Psoas muscle (tissue), 8 donors: ENCODE results near the gene GALNT9. TPM values are rescaled to one million over a fixed set of nuclear protein-coding genes. Genes with fewer than 3 reads are reported as not detected.

ENCODE experiments used
- ATAC-seq, 4 donors: fragments of 200-7000 bp; cut with Tn5 transposase; one replicate each; pipeline ENCODE4 v1.9.1; 2020; ENCODE audit warnings: moderate library complexity in 3 of 4, mild to moderate bottlenecking in 2 of 4
- DNase-seq, 2 donors: peaks; one replicate each; pipeline ENCODE4 v3.0.0-alpha.2; 2020
- H3K27ac ChIP-seq: fragments of 200-600 bp; one replicate; pipeline ENCODE4 v1.8.0; 2022
- H3K27me3 ChIP-seq, 3 donors: fragments of 200-600 bp in 1 of 3; one replicate each; pipeline versions ENCODE4 v1.6.1 to v1.8.0; 2013 to 2022; ENCODE audit warnings: low read length in 2 of 3, mild to moderate bottlenecking in 2 of 3, moderate library complexity in 1 of 3; ENCODE audit not compliant: insufficient read depth in 3 of 3
- H3K36me3 ChIP-seq, 2 donors: fragments of 200-600 bp in 1 of 2; one replicate each; pipeline versions ENCODE4 v1.6.1 to v1.8.0; 2013 to 2022; ENCODE audit warnings: low read depth in 1 of 2, mild to moderate bottlenecking in 1 of 2, moderate library complexity in 1 of 2; ENCODE audit not compliant: insufficient read depth in 1 of 2
- H3K4me1 ChIP-seq: fragments of 200-600 bp; one replicate; pipeline ENCODE4 v1.8.0; 2022
- H3K4me3 ChIP-seq: fragments of 200-600 bp; one replicate; pipeline ENCODE4 v1.8.0; 2022; ENCODE audit warnings: mild to moderate bottlenecking
- H3K9me3 ChIP-seq: fragments of 200-600 bp; one replicate; pipeline ENCODE4 v1.8.0; 2022
- WGBS, 3 donors: extraction: QIAGEN DNeasy Blood & Tissue Kit; methylation state at CpG; one replicate each; pipeline versions ENCODE4 v1.1.6 to v1.1.7; 2013; 5-methylcytosine and 5-hydroxymethylcytosine counted together
- intact Hi-C, 2 donors: fragments of 100-400 bp; cut with DNase I; formaldehyde crosslinking; loops; one replicate each; pipeline versions ENCODE4 v1.11.0 to v1.14.2; 2022
- polyA plus RNA-seq, 3 donors: library from polyadenylated mRNA; stranded (reverse); fragments of 200-250 nt; gene quantifications; one replicate each; pipeline ENCODE4 v1.2.3, GENCODE V29; 2013
- total RNA-seq, 4 donors: library from RNA; stranded (reverse); fragmentation: NEBNext Ultra II Directional in 2 of 4; extraction: Animal tissue kit (Norgen Biotek cat#: 25700) in 2 of 4; gene quantifications; one replicate each; pipeline versions ENCODE4 v1.2.1 to v1.2.4, GENCODE V29; 2021 to 2023
- TF ChIP-seq, protein P1 (sequence below): fragments of 200-600 bp; IDR thresholded peaks from one replicate; pipeline ENCODE4 v1.8.0; 2022; ENCODE audit warnings: antibody characterized with exemption
- donor health status: healthy with polysubstance abuse.
- donor health status: DM: no; HTN: no; CAD: no; lungs with moderate emphysema.
- donor health status: Bipolar disorder and iron deficiency.
- donor health status: healthy.
- donor health status: DM: yes; HTN: yes; CAD: no.
- donor health status: DM: no; HTN: no; CAD: no.
- donor health status: DM: no; HTN: no; CAD: no.
- donor health status: DM: yes; HTN: yes; CAD: no.

Gene GALNT9
- total and polyA plus RNA-seq, 7 donors = 0.01 to 0.21 (median 0.08) TPM; not detected in 4

DNA sequence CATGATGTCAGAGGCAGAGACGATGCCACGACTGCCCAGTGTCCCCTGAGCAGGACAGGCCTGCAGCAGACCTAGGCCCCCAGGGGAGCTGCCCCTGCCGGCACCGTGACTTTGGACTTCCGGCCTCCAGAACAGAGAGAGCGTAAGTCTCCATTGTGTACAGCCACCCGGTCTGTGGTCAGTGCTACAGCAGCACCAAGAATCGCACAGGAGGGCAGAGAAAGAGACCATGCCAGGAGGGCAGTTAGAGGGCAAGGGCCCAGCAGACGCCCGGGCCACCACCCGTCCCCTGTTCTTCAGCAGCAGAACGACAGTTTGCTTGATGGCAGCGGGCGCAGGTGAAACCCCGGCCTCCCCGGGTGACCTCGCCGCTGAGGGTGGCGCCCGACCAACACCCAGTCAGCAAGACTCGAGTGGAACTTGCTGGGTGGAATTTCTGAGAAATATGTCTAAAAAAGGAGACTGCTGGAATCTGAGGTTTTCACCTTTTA lies 19.7 kb downstream of the GALNT9 start:
- 83 to 86% (median 86%) methylated on average over 21 of the region's 21 CpGs for WGBS, 3 donors
- TF ChIP-seq, protein P1, sequence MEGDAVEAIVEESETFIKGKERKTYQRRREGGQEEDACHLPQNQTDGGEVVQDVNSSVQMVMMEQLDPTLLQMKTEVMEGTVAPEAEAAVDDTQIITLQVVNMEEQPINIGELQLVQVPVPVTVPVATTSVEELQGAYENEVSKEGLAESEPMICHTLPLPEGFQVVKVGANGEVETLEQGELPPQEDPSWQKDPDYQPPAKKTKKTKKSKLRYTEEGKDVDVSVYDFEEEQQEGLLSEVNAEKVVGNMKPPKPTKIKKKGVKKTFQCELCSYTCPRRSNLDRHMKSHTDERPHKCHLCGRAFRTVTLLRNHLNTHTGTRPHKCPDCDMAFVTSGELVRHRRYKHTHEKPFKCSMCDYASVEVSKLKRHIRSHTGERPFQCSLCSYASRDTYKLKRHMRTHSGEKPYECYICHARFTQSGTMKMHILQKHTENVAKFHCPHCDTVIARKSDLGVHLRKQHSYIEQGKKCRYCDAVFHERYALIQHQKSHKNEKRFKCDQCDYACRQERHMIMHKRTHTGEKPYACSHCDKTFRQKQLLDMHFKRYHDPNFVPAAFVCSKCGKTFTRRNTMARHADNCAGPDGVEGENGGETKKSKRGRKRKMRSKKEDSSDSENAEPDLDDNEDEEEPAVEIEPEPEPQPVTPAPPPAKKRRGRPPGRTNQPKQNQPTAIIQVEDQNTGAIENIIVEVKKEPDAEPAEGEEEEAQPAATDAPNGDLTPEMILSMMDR = no peak
- ATAC-seq (no peak), DNase-seq (peak; percentile 2 to 36)
- Histone ChIP-seq H3K4me1 (no peaks in the 10 kb centered on the region), H3K4me3 (no peak overlapping the region), H3K27me3 (peaks cover 0 to 10% (median 2%) of the 10 kb centered on the region in 3 donors), H3K27ac (no peak overlapping the region), H3K9me3 (peaks cover 15% of the 10 kb centered on the region), H3K36me3 (no peaks in the 10 kb centered on the region)
- intact Hi-C loops = no loop called here

DNA sequence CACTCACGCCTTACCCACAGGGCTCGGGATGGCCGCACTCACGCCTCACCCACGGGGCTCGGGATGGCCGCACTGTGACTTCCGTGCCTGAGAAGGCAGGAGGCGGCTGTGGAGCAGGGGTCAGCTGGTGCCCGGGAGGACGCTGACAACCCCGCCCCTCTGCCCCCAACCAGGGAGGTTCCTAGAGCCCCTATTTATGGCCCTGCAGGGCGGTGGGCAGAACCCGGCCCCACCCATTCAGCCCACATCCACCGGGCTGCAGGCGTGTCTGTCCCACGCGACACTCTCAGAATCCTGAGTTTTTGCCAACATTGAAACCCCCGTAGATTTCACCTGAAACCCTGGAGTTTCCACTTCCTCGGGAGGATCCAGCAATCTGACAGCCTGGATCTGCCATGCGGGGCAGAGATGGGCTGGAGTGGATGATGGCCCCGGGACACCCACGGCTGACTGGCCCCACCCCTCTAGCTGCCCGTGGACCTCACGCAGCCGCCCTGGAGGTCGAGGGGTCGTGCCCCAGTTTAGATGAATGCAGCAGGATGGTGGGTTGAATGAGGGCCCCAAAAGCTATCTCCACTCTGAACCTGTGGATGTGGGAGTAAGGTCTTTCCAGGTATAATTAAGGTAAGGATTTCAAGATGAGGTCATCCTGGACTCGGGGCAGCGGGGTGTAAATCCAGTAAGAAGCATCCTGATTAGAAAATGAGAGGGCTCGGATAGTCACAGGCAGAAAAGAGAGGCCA lies 20.4 kb downstream of the GALNT9 start:
- 59 to 62% (median 62%) methylated on average over 30 to 31 of the region's 31 CpGs for WGBS, 3 donors
- intact Hi-C loops = no loop called here
- TF ChIP-seq, protein P1 = no peak
- Histone ChIP-seq H3K27ac (no peak overlapping the region), H3K9me3 (peaks cover 15% of the 10 kb centered on the region), H3K36me3 (no peaks in the 10 kb centered on the region), H3K4me1 (no peaks in the 10 kb centered on the region), H3K27me3 (peaks cover 0 to 10% (median 2%) of the 10 kb centered on the region in 3 donors), H3K4me3 (no peak overlapping the region)
- peak; percentile 12 to 27 for DNase-seq
- no peak for ATAC-seq

DNA sequence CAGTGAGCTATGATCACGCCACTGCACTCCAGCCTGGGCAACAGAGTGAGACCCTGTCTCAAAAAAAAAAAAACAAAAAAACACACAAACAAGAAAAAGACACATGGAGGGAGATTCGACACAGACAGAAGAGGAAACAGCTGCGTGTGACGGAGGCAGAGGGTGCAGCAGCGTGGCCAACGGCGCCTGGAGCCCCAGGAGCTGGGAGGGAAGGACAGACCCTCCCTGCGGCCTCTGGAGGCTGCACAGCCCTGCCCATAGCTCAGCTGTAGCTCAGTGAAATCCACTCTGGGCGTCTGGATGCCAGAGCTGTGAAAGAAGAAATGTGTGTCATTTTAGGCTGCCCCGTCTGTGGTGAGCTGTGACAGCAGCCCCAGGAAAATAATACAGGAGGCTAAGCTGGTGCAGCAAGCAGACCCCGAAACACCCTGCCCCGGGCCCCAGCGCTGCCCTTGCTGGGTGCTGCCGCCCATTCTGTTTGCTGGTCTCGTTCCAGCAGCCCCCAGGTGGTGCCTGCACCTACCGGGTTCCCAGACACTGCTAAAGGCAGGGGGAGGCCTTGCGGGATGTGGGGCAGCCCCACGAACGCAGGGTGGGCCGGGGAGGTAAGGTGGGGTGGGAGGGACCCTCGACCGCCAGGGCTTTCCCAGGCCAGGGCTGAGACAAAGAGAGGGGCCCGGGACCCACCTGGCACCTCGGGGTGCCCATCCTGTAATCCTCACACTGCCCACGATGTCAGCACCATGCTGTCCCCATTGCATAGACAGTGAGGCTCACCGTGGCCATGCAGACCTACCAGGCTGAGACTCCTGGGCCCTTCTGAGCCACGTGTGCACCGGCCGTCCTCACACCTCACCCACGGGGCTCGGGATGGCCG lies 21.2 kb downstream of the GALNT9 start:
- no peak overlapping the region for H3K4me3 ChIP-seq
- H3K27me3 ChIP-seq = peaks cover 0 to 10% (median 2%) of the 10 kb centered on the region in 3 donors
- DNase-seq (peak; percentile 4 to 20), ATAC-seq (no peak)
- WGBS, 3 donors = 42 to 53% (median 44%) methylated on average over 29 to 32 of the region's 32 CpGs
- H3K27ac ChIP-seq = no peak overlapping the region
- TF ChIP-seq, protein P1 = no peak
- H3K4me1 ChIP-seq = no peaks in the 10 kb centered on the region
- H3K36me3 ChIP-seq = no peaks in the 10 kb centered on the region
- H3K9me3 ChIP-seq = peaks cover 15% of the 10 kb centered on the region
- intact Hi-C loops = no loop called here

DNA sequence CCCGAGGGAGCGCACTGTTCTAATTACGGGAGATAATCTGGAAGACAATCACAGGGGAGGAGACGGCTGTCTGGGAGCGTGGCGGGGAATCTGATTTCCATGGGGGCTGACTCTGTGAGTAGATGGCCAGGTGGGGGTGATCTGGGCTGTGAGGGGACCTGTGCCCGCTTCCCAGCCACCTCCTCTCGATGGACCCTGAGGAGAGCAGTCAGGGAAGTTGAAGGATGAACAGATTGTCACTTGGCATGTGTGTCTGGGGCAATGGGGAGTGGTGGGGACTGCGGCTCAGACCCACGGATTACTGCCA lies 22.6 kb downstream of the GALNT9 start:
- H3K36me3 ChIP-seq = no peaks in the 10 kb centered on the region
- 59 to 63% (median 60%) methylated on average over 10 of the region's 10 CpGs for WGBS, 3 donors
- H3K9me3 ChIP-seq = peaks cover 8% of the 10 kb centered on the region
- peaks cover 0 to 19% (median 2%) of the 10 kb centered on the region in 3 donors for H3K27me3 ChIP-seq
- no peak overlapping the region for H3K4me3 ChIP-seq
- ATAC-seq (no peak), DNase-seq (peak in 1 of 2 donors; percentile 3)
- TF ChIP-seq, protein P1 = no peak
- no peak overlapping the region for H3K27ac ChIP-seq
- H3K4me1 ChIP-seq = no peaks in the 10 kb centered on the region
- intact Hi-C loops = no loop called here
